ENCODE measurements around the gene PDE11A.

Gene PDE11A

GRCh38 chr2:177822941-177823340, 249.6 kb downstream of the PDE11A start:
- FAIRE-seq (no peak), DNase-seq (ENCODE audit: insufficient read length) (no peak)
- TF ChIP-seq POLR2A (IDR thresholded peaks at IDR 0.05; ENCODE audit: low read depth, low read length) = no peak

- no peak for FAIRE-seq
- no peak for TF ChIP-seq POLR2AphosphoS5 (IDR thresholded peaks at IDR 0.05; ENCODE audit: low read depth, low read length)
- TF ChIP-seq TAF1 (IDR thresholded peaks at IDR 0.05; ENCODE audit: borderline replicate concordance, low read depth, low read length) = no peak
- no peak for TF ChIP-seq POLR2A (IDR thresholded peaks at IDR 0.05; ENCODE audit: low read depth, low read length)
- DNase-seq (ENCODE audit: insufficient read length) = no peak
Measured at GRCh38 chr2:177818412-177818811, 254.2 kb downstream of the PDE11A start.

- FAIRE-seq (no peak), DNase-seq (ENCODE audit: insufficient read length) (no peak)
- no peak for TF ChIP-seq TAF1 (IDR thresholded peaks at IDR 0.05; ENCODE audit: borderline replicate concordance, low read depth, low read length)
- TF ChIP-seq POLR2A (IDR thresholded peaks at IDR 0.05; ENCODE audit: low read depth, low read length) = no peak
- no peak for TF ChIP-seq POLR2AphosphoS5 (IDR thresholded peaks at IDR 0.05; ENCODE audit: low read depth, low read length)
Measured at GRCh38 chr2:177817300-177817699, 255.3 kb downstream of the PDE11A start.

- FAIRE-seq (no peak), DNase-seq (ENCODE audit: insufficient read length) (no peak)
- TF ChIP-seq POLR2A (IDR thresholded peaks at IDR 0.05; ENCODE audit: low read depth, low read length) (no peak), POLR2AphosphoS5 (IDR thresholded peaks at IDR 0.05; ENCODE audit: low read depth, low read length) (no peak), TAF1 (IDR thresholded peaks at IDR 0.05; ENCODE audit: borderline replicate concordance, low read depth, low read length) (no peak)
Measured at GRCh38 chr2:177816766-177817165, 255.8 kb downstream of the PDE11A start.

- FAIRE-seq = no peak
- no peak for TF ChIP-seq POLR2A (IDR thresholded peaks at IDR 0.05; ENCODE audit: low read depth, low read length)
- TF ChIP-seq TAF1 (IDR thresholded peaks at IDR 0.05; ENCODE audit: borderline replicate concordance, low read depth, low read length) = no peak
- no peak for TF ChIP-seq POLR2AphosphoS5 (IDR thresholded peaks at IDR 0.05; ENCODE audit: low read depth, low read length)
- no peak for DNase-seq (ENCODE audit: insufficient read length)
Measured at GRCh38 chr2:177812713-177813396, 259.7 kb downstream of the PDE11A start.

GRCh38 chr2:177810906-177811305, 261.7 kb downstream of the PDE11A start:
- FAIRE-seq = no peak
- no peak for DNase-seq (ENCODE audit: insufficient read length)

GRCh38 chr2:177808984-177809809, 263.4 kb downstream of the PDE11A start:
- TF ChIP-seq POLR2A (IDR thresholded peaks at IDR 0.05; ENCODE audit: low read depth, low read length) (no peak), TAF1 (IDR thresholded peaks at IDR 0.05; ENCODE audit: borderline replicate concordance, low read depth, low read length) (no peak), POLR2AphosphoS5 (IDR thresholded peaks at IDR 0.05; ENCODE audit: low read depth, low read length) (no peak)

More at GRCh38 chr2:177810906-177811305, 261.7 kb downstream of the PDE11A start:
- no peak for TF ChIP-seq TAF1 (IDR thresholded peaks at IDR 0.05; ENCODE audit: borderline replicate concordance, low read depth, low read length)
- TF ChIP-seq POLR2A (IDR thresholded peaks at IDR 0.05; ENCODE audit: low read depth, low read length) = no peak

GRCh38 chr2:177806025-177806424, 266.6 kb downstream of the PDE11A start:
- FAIRE-seq = no peak
- DNase-seq (ENCODE audit: insufficient read length) = no peak
- TF ChIP-seq TAF1 (IDR thresholded peaks at IDR 0.05; ENCODE audit: borderline replicate concordance, low read depth, low read length) (no peak), POLR2A (IDR thresholded peaks at IDR 0.05; ENCODE audit: low read depth, low read length) (no peak), POLR2AphosphoS5 (IDR thresholded peaks at IDR 0.05; ENCODE audit: low read depth, low read length) (no peak)

More at GRCh38 chr2:177808984-177809809, 263.4 kb downstream of the PDE11A start:
- no peak for FAIRE-seq
- no peak for DNase-seq (ENCODE audit: insufficient read length)

GRCh38 chr2:177799531-177799930, 273.0 kb downstream of the PDE11A start:
- DNase-seq (ENCODE audit: insufficient read length) (no peak), FAIRE-seq (peak; percentile 61)
- TF ChIP-seq POLR2A (IDR thresholded peaks at IDR 0.05; ENCODE audit: low read depth, low read length) (no peak), TAF1 (IDR thresholded peaks at IDR 0.05; ENCODE audit: borderline replicate concordance, low read depth, low read length) (no peak), POLR2AphosphoS5 (IDR thresholded peaks at IDR 0.05; ENCODE audit: low read depth, low read length) (no peak)

- FAIRE-seq (no peak), DNase-seq (ENCODE audit: insufficient read length) (no peak)
- TF ChIP-seq POLR2AphosphoS5 (IDR thresholded peaks at IDR 0.05; ENCODE audit: low read depth, low read length) (no peak), TAF1 (IDR thresholded peaks at IDR 0.05; ENCODE audit: borderline replicate concordance, low read depth, low read length) (no peak), POLR2A (IDR thresholded peaks at IDR 0.05; ENCODE audit: low read depth, low read length) (no peak)
Measured at GRCh38 chr2:177797808-177798207, 274.8 kb downstream of the PDE11A start.

GRCh38 chr2:177796654-177797415, 275.7 kb downstream of the PDE11A start:
- FAIRE-seq = no peak

More at GRCh38 chr2:177796654-177797415, 275.7 kb downstream of the PDE11A start:
- TF ChIP-seq TAF1 (IDR thresholded peaks at IDR 0.05; ENCODE audit: borderline replicate concordance, low read depth, low read length) = no peak
- TF ChIP-seq POLR2AphosphoS5 (IDR thresholded peaks at IDR 0.05; ENCODE audit: low read depth, low read length) = no peak
- no peak for TF ChIP-seq POLR2A (IDR thresholded peaks at IDR 0.05; ENCODE audit: low read depth, low read length)
- no peak for DNase-seq (ENCODE audit: insufficient read length)

Data from GM12892 (cell line).